ENCODE results near the gene ARL6IP6. TPM values are rescaled to one million over a fixed set of nuclear protein-coding genes. Genes with fewer than 3 reads are reported as not detected.

ARL6IP6 gene
- total and polyA plus RNA-seq, 2 donors (not counting 1 experiment from before 2014, with no cell fraction given), result 17.8 to 20.4 TPM

DNA sequence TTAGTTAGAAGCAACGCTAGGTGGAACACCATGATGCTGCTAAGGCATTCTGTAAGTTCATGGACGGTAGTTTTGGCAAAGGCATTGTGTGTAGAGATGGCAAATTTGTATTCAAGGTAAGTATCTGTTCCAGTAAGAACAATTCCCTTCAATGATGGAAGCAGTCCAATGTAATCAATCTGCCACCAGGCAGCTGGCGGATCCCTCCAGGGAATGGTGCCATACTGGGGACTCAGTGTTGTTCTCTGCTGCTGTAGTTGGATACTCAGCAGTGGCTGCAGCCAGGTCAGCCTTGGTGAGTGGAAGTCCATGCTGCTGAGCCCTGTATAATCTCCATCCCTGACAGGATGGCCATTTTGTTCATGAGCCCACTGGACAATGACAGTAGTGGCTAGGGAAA is 62.8 kb downstream of the ARL6IP6 start:
- Histone ChIP-seq H3K4me3 (ENCODE audit: control extremely low read depth in 1 of 5, extremely low read depth in 1 of 5, insufficient read depth in 1 of 5, low read depth in 2 of 5, low read length in 4 of 5) (no peak overlapping the region), H3K36me3 (replicated peaks in 1 of 2; ENCODE audit: control extremely low read depth in 1 of 2, control insufficient read depth in 1 of 2, extremely low read depth in 1 of 2, insufficient read depth in 2 of 2, low read length in 1 of 2) (no peaks in the 10 kb centered on the region), H3K9ac (ENCODE audit: low read length) (no peak overlapping the region), H3K27ac (ENCODE audit: low read length in 2 of 2) (no peak overlapping the region), H2AFZ (ENCODE audit: insufficient read depth, low read depth, low read length, poor library complexity, severe bottlenecking) (no peak overlapping the region), H3K27me3 (replicated peaks in 1 of 4; ENCODE audit: control extremely low read depth in 1 of 4, control insufficient read depth in 3 of 4, insufficient read depth in 4 of 4, low read length in 3 of 4) (no peaks in the 10 kb centered on the region), H4K20me1 (ENCODE audit: control insufficient read depth, insufficient read depth, low read length, poor library complexity, severe bottlenecking) (no peaks in the 10 kb centered on the region), H3K9me3 (ENCODE audit: control extremely low read depth in 1 of 3, control insufficient read depth in 2 of 3, insufficient read depth in 1 of 3, low read length in 2 of 3) (no peaks in the 10 kb centered on the region), H3K4me2 (replicated peaks; ENCODE audit: low read depth, low read length, poor library complexity, severe bottlenecking) (no peak overlapping the region), H3K4me1 (ENCODE audit: control insufficient read depth in 2 of 2, insufficient read depth in 2 of 2, low read length in 2 of 2) (no peaks in the 10 kb centered on the region), H3K79me2 (ENCODE audit: control insufficient read depth, insufficient read depth, low read length) (no peaks in the 10 kb centered on the region)
- WGBS (ENCODE audit: insufficient coverage), result 90% methylated on average over 2 of the region's 3 CpGs
- intact Hi-C loops (cut with micrococcal nuclease), result no loop called here
- Mint-ChIP-seq H3K27ac (no peak overlapping the region), H3K9me3 (ENCODE audit: insufficient read depth) (no peaks in the 10 kb centered on the region), H3K4me3 (no peak overlapping the region), H3K27me3 (peaks cover 22% of the 10 kb centered on the region), H3K4me1 (no peaks in the 10 kb centered on the region)
- POLR2A ChIA-PET, result no interaction called here
- no peak for TF ChIP-seq EZH2 (IDR thresholded peaks at IDR 0.05; ENCODE audit: borderline replicate concordance, insufficient read depth, low read depth, low read length, poor library complexity, severe bottlenecking)
- TF ChIP-seq CTCF (IDR thresholded peaks at IDR 0.05), result no peak
- no peak for ATAC-seq (ENCODE audit: low read depth)
- DNase-seq, result no peak
- CTCF ChIA-PET, result no interaction called here

GRCh38 chr2:152782171-152782570 is 63.8 kb downstream of the ARL6IP6 start:
- Mint-ChIP-seq H3K9me3 (ENCODE audit: insufficient read depth) (no peaks in the 10 kb centered on the region), H3K27me3 (peaks cover 20% of the 10 kb centered on the region), H3K4me3 (no peak overlapping the region), H3K27ac (no peak overlapping the region), H3K4me1 (no peaks in the 10 kb centered on the region)
- H3K9ac ChIP-seq (ENCODE audit: low read length), result no peak overlapping the region
- no peaks in the 10 kb centered on the region for H3K36me3 ChIP-seq (replicated peaks in 1 of 2; ENCODE audit: control extremely low read depth in 1 of 2, control insufficient read depth in 1 of 2, extremely low read depth in 1 of 2, insufficient read depth in 2 of 2, low read length in 1 of 2)
- 88% methylated on average over 2 of the region's 2 CpGs for WGBS (ENCODE audit: insufficient coverage)
- DNase-seq (no peak), ATAC-seq (ENCODE audit: low read depth) (no peak)
- POLR2A ChIA-PET, result no interaction called here
- H4K20me1 ChIP-seq (ENCODE audit: control insufficient read depth, insufficient read depth, low read length, poor library complexity, severe bottlenecking), result no peaks in the 10 kb centered on the region
- H3K4me3 ChIP-seq (ENCODE audit: control extremely low read depth in 1 of 5, extremely low read depth in 1 of 5, insufficient read depth in 1 of 5, low read depth in 2 of 5, low read length in 4 of 5), result no peak overlapping the region
- H2AFZ ChIP-seq (ENCODE audit: insufficient read depth, low read depth, low read length, poor library complexity, severe bottlenecking), result no peak overlapping the region
- H3K4me2 ChIP-seq (replicated peaks; ENCODE audit: low read depth, low read length, poor library complexity, severe bottlenecking), result no peak overlapping the region
- H3K27ac ChIP-seq (ENCODE audit: low read length in 2 of 2), result no peak overlapping the region
- intact Hi-C loops (cut with micrococcal nuclease), result no loop called here
- TF ChIP-seq CTCF (IDR thresholded peaks at IDR 0.05) (no peak), EZH2 (IDR thresholded peaks at IDR 0.05; ENCODE audit: borderline replicate concordance, insufficient read depth, low read depth, low read length, poor library complexity, severe bottlenecking) (no peak)
- H3K27me3 ChIP-seq (replicated peaks in 1 of 4; ENCODE audit: control extremely low read depth in 1 of 4, control insufficient read depth in 3 of 4, insufficient read depth in 4 of 4, low read length in 3 of 4), result no peaks in the 10 kb centered on the region
- no peaks in the 10 kb centered on the region for H3K79me2 ChIP-seq (ENCODE audit: control insufficient read depth, insufficient read depth, low read length)
- CTCF ChIA-PET, result no interaction called here
- peaks cover 0 to 7% (median 0%) of the 10 kb centered on the region in 3 donors for H3K9me3 ChIP-seq (ENCODE audit: control extremely low read depth in 1 of 3, control insufficient read depth in 2 of 3, insufficient read depth in 1 of 3, low read length in 2 of 3)
- H3K4me1 ChIP-seq (ENCODE audit: control insufficient read depth in 2 of 2, insufficient read depth in 2 of 2, low read length in 2 of 2), result no peaks in the 10 kb centered on the region

Measured in B cell (primary cell).